GM23338 (cell line): ENCODE measurements around the gene GTF3C5. TPM values are rescaled to one million over a fixed set of nuclear protein-coding genes. Genes with fewer than 3 reads are reported as not detected.

Experiments
- ATAC-seq: fragments of 200-7000 bp; cut with Tn5 transposase; 3 replicates; pipeline ENCODE4 v1.9.1; 2020
- DNase-seq: peaks from one replicate; pipeline ENCODE4 v3.0.0-alpha.2; 2015; ENCODE audit warnings: low spot score
- H2AFZ ChIP-seq: fragments of 200-600 bp; sonication (generic); 2 replicates; pipeline ENCODE4 v1.8.0; 2016; ENCODE audit warnings: antibody characterized with exemption, mild to moderate bottlenecking, moderate library complexity
- H3F3A ChIP-seq: fragments of 200-600 bp; sonication (generic); replicated peaks from 2 replicates; pipeline ENCODE4 v1.8.0; 2017; ENCODE audit warnings: antibody characterized with exemption, mixed run types, low read depth
- H3K27ac ChIP-seq: fragments of 200-600 bp; sonication (generic); 2 replicates; pipeline ENCODE4 v1.6.1; 2016; ENCODE audit warnings: low read depth
- H3K27me3 ChIP-seq: fragments of 200-600 bp; sonication (generic); 2 replicates; pipeline ENCODE4 v1.8.0; 2016; ENCODE audit warnings: mild to moderate bottlenecking, mixed run types, moderate library complexity; ENCODE audit not compliant: insufficient read depth
- H3K36me3 ChIP-seq: fragments of 200-600 bp; sonication (generic); 2 replicates; pipeline ENCODE4 v1.8.0; 2016; ENCODE audit warnings: mild to moderate bottlenecking; ENCODE audit not compliant: insufficient read depth
- H3K4me1 ChIP-seq: fragments of 200-600 bp; sonication (generic); 2 replicates; pipeline ENCODE4 v1.8.0; 2016; ENCODE audit warnings: mild to moderate bottlenecking, moderate library complexity; ENCODE audit not compliant: insufficient read depth
- H3K4me2 ChIP-seq: fragments of 200-600 bp; sonication (generic); 2 replicates; pipeline ENCODE4 v1.7.1; 2017; ENCODE audit warnings: mixed run types
- H3K4me3 ChIP-seq: fragments of 200-600 bp; sonication (generic); 2 replicates; pipeline ENCODE4 v1.6.1; 2016; ENCODE audit warnings: mixed run types
- H3K79me2 ChIP-seq: fragments of 200-600 bp; sonication (generic); replicated peaks from 2 replicates; pipeline ENCODE4 v1.8.0; 2017; ENCODE audit warnings: mild to moderate bottlenecking; ENCODE audit not compliant: insufficient read depth
- H3K9me2 ChIP-seq: fragments of 200-600 bp; sonication (generic); 2 replicates; pipeline ENCODE4 v1.8.0; 2017; ENCODE audit not compliant: insufficient read depth
- H4K20me1 ChIP-seq: fragments of 200-600 bp; sonication (generic); replicated peaks from 2 replicates; pipeline ENCODE4 v1.8.0; 2017; ENCODE audit warnings: mild to moderate bottlenecking; ENCODE audit not compliant: insufficient read depth
- H3K27ac Mint-ChIP-seq: 2 replicates; pipeline ENCODE4 v1.8.0; 2020; ENCODE audit warnings: inconsistent platforms, mild to moderate bottlenecking, moderate library complexity, mixed read lengths
- H3K27me3 Mint-ChIP-seq: 3 replicates; pipeline ENCODE4 v1.8.0; 2022; ENCODE audit warnings: low read depth, mild to moderate bottlenecking, moderate library complexity, mixed read lengths, inconsistent platforms; ENCODE audit not compliant: insufficient read depth, poor library complexity
- H3K36me3 Mint-ChIP-seq: 3 replicates; pipeline ENCODE4 v1.8.0; 2021; ENCODE audit warnings: low read depth, mild to moderate bottlenecking, inconsistent platforms, moderate library complexity, mixed read lengths
- H3K4me1 Mint-ChIP-seq: 3 replicates; pipeline ENCODE4 v1.8.0; 2020; ENCODE audit warnings: mild to moderate bottlenecking, inconsistent platforms, mixed read lengths
- H3K4me3 Mint-ChIP-seq: 3 replicates; pipeline ENCODE4 v1.8.0; 2021; ENCODE audit warnings: moderate library complexity, mild to moderate bottlenecking, inconsistent platforms, mixed read lengths
- H3K9me3 Mint-ChIP-seq: 3 replicates; pipeline ENCODE4 v1.8.0; 2020; ENCODE audit warnings: moderate library complexity, mild to moderate bottlenecking, inconsistent platforms, mixed read lengths
- CREB1 ChIP-seq: fragments of 250-450 bp; sonication (Bioruptor Pico); IDR thresholded peaks from 2 replicates; pipeline ENCODE4 v1.5.0; 2020; ENCODE audit warnings: low read depth, mild to moderate bottlenecking, moderate library complexity
- CTCF ChIP-seq, 2 experiments: fragments of 200-600 bp in 1 of 2; sonication (generic) in 1 of 2; conservative IDR thresholded peaks; 2 replicates each; pipeline versions ENCODE4 v1.5.1 to v1.6.1; 2016 to 2017; ENCODE audit warnings: antibody characterized with exemption in 2 of 2, low read depth in 2 of 2, mild to moderate bottlenecking in 2 of 2, moderate library complexity in 1 of 2
- ETS1 ChIP-seq: IDR thresholded peaks from 2 replicates; pipeline ENCODE4 v1.6.1; 2016; ENCODE audit warnings: antibody characterized with exemption
- EZH2phosphoT487 ChIP-seq: fragments of 200-600 bp; sonication (generic); IDR thresholded peaks from one replicate; pipeline ENCODE4 v1.8.1; 2018; ENCODE audit warnings: antibody characterized with exemption; ENCODE audit not compliant: unreplicated experiment
- JUNB ChIP-seq: IDR thresholded peaks from one replicate; pipeline ENCODE4 v1.6.1; 2016; ENCODE audit warnings: antibody characterized with exemption; ENCODE audit not compliant: unreplicated experiment
- NANOG ChIP-seq: IDR thresholded peaks from 2 replicates; pipeline ENCODE4 v1.6.1; 2016; ENCODE audit warnings: antibody characterized with exemption, borderline replicate concordance
- STAT1 ChIP-seq: IDR thresholded peaks from one replicate; pipeline ENCODE4 v1.6.1; 2016; ENCODE audit warnings: antibody characterized with exemption; ENCODE audit not compliant: unreplicated experiment
- ZNF462 ChIP-seq: fragments of 250-450 bp; sonication (Bioruptor Pico); IDR thresholded peaks from 2 replicates; pipeline ENCODE4 v1.5.0; 2020; ENCODE audit warnings: mild to moderate bottlenecking, moderate library complexity
- polyA plus RNA-seq: library from polyadenylated mRNA; unstranded; fragments of >200 nt; fragmentation: Nextera tagmentation; extraction: Ambion mirVana; gene quantifications from 2 replicates; pipeline ENCODE4 v1.2.1, GENCODE V29; 2016
- total RNA-seq: library from RNA; depleted of rRNA; stranded (reverse); fragments of >200 nt; shearing (Covaris generic); gene quantifications from 2 replicates; pipeline ENCODE4 v1.2.3, GENCODE V29; 2014

The GTF3C5 gene
- total and polyA plus RNA-seq, 2 experiments from 2014 or later: 46.0 to 78.8 TPM

GRCh38 chr9:133103183-133103986 is 72.6 kb downstream of the GTF3C5 start:
- Mint-ChIP-seq H3K27me3 (peaks cover 2% of the 10 kb centered on the region), H3K36me3 (peaks cover 24% of the 10 kb centered on the region), H3K9me3 (no peaks in the 10 kb centered on the region; the same call in 2 of the 3 replicates), H3K4me1 (peaks cover 2% of the 10 kb centered on the region), H3K27ac (no peak overlapping the region), H3K4me3 (no peak overlapping the region)
- no peak overlapping the region for H2AFZ ChIP-seq
- no peak for TF ChIP-seq STAT1
- peak; percentile 92 to 96 for TF ChIP-seq CTCF (conservative IDR thresholded peaks at IDR 0.05; ENCODE audit: low read depth in 2 of 2)
- no peaks in the 10 kb centered on the region for H3K79me2 ChIP-seq
- no peaks in the 10 kb centered on the region for H3F3A ChIP-seq
- H3K36me3 ChIP-seq: no peaks in the 10 kb centered on the region
- no peaks in the 10 kb centered on the region for H3K27me3 ChIP-seq
- ATAC-seq: peak; percentile 75
- H3K4me2 ChIP-seq: no peak overlapping the region
- no peaks in the 10 kb centered on the region for H3K4me1 ChIP-seq
- peak; percentile 60 for DNase-seq
- no peaks in the 10 kb centered on the region for H3K9me2 ChIP-seq
- no peaks in the 10 kb centered on the region for H4K20me1 ChIP-seq
- H3K4me3 ChIP-seq: no peak overlapping the region
- H3K27ac ChIP-seq: no peak overlapping the region

GRCh38 chr9:133103987-133104505 is 73.2 kb downstream of the GTF3C5 start:
- Mint-ChIP-seq H3K4me1 (peaks cover 2% of the 10 kb centered on the region), H3K4me3 (no peak overlapping the region), H3K27me3 (peaks cover 2% of the 10 kb centered on the region), H3K9me3 (no peaks in the 10 kb centered on the region; the same call in 2 of the 3 replicates), H3K27ac (no peak overlapping the region), H3K36me3 (peaks cover 18% of the 10 kb centered on the region)
- Histone ChIP-seq H3K9me2 (no peaks in the 10 kb centered on the region), H3K79me2 (no peaks in the 10 kb centered on the region), H3K27me3 (no peaks in the 10 kb centered on the region), H3K27ac (no peak overlapping the region), H3K4me2 (no peak overlapping the region), H4K20me1 (no peaks in the 10 kb centered on the region), H3K36me3 (no peaks in the 10 kb centered on the region), H3K4me1 (no peaks in the 10 kb centered on the region), H3F3A (no peaks in the 10 kb centered on the region), H2AFZ (no peak overlapping the region), H3K4me3 (no peak overlapping the region)
- DNase-seq (no peak), ATAC-seq (no peak)
- no peak for TF ChIP-seq ZNF462 (CRISPR knock-in tag)
- TF ChIP-seq EZH2phosphoT487: no peak
- TF ChIP-seq ETS1: no peak
- no peak for TF ChIP-seq CREB1 (CRISPR knock-in tag)
- no peak for TF ChIP-seq NANOG
- no peak for TF ChIP-seq JUNB
